DMS153 (cell line): ENCODE results near the gene LILRA2.
"Not testable (repeated sequence)": the region's sequence is repeated elsewhere in the genome, so short reads cannot be mapped to it uniquely, and the experiment has no call there.

Experiments
- DNase-seq: peaks from one replicate; lab custom pipeline; 2025; lab: John Stamatoyannopoulos, UW

The LILRA2 gene

GRCh38 chr19:54571715-54572615 is 1.6 kb upstream of the LILRA2 start:
- DNase-seq = not testable (repeated sequence)

- DNase-seq = no peak
These were observed 786 bp upstream of the LILRA2 start for GRCh38 chr19:54572696-54573311.

GRCh38 chr19:54574051-54574450 is 461 bp downstream of the LILRA2 start:
- DNase-seq = no peak

- DNase-seq = no peak
These were observed 1.0 kb downstream of the LILRA2 start for GRCh38 chr19:54574527-54575056.

- DNase-seq = not testable (repeated sequence)
These were observed 1.6 kb downstream of the LILRA2 start for GRCh38 chr19:54575205-54575604.

- DNase-seq = no peak
These were observed 2.9 kb downstream of the LILRA2 start for GRCh38 chr19:54576411-54576976.

GRCh38 chr19:54577334-54577733 is 3.7 kb downstream of the LILRA2 start:
- no peak for DNase-seq

- not testable (repeated sequence) for DNase-seq
These were observed 4.7 kb downstream of the LILRA2 start for GRCh38 chr19:54578268-54578667.

- DNase-seq = no peak
These were observed 12.8 kb downstream of the LILRA2 start for GRCh38 chr19:54586397-54586796.

GRCh38 chr19:54587026-54587425 is 13.4 kb downstream of the LILRA2 start:
- DNase-seq = no peak

- not testable (repeated sequence) for DNase-seq
These were observed 19.9 kb downstream of the LILRA2 start, which contains the start of gene LILRA1 for GRCh38 chr19:54593445-54593844. TSS of gene LILRA1 (plus strand) at chr19:54593632. CDS start at chr19:54594245, 613 bp downstream.

GRCh38 chr19:54593931-54594626 is 20.5 kb downstream of the LILRA2 start:
- not testable (repeated sequence) for DNase-seq

GRCh38 chr19:54594737-54595136 is 21.1 kb downstream of the LILRA2 start:
- DNase-seq = no peak

GRCh38 chr19:54595680-54596436 is 22.3 kb downstream of the LILRA2 start:
- not testable (repeated sequence) for DNase-seq

- DNase-seq = no peak
These were observed 26.6 kb downstream of the LILRA2 start for GRCh38 chr19:54600212-54600611.

GRCh38 chr19:54606230-54606629 is 32.6 kb downstream of the LILRA2 start:
- DNase-seq = no peak

- no peak for DNase-seq
These were observed 33.5 kb downstream of the LILRA2 start for GRCh38 chr19:54606891-54607784.

- no peak for DNase-seq
These were observed 34.2 kb downstream of the LILRA2 start for GRCh38 chr19:54607785-54608150.

- DNase-seq = no peak
These were observed 34.6 kb downstream of the LILRA2 start for GRCh38 chr19:54608205-54608604.

GRCh38 chr19:54608792-54609191 is 35.2 kb downstream of the LILRA2 start:
- no peak for DNase-seq
